ENCODE data around the gene SPHK1.
"Not testable (repeated sequence)": the region's sequence is repeated elsewhere in the genome, so short reads cannot be mapped to it uniquely, and the experiment has no call there.

SPHK1 gene

GRCh38 chr17:76384222-76384986 is at the start of gene SPHK1:
SPHK1 (plus strand) TSS chr17:76384609; CDS start chr17:76385645, 1,036 bp downstream.
- no peak for DNase-seq (ENCODE audit: low spot score)

- DNase-seq (ENCODE audit: low spot score): no peak
Measured at GRCh38 chr17:76335716-76336381, 48.6 kb upstream of the SPHK1 start.

GRCh38 chr17:76336756-76337412 is 47.5 kb upstream of the SPHK1 start:
- no peak for DNase-seq (ENCODE audit: low spot score)

- DNase-seq (ENCODE audit: low spot score): no peak
Measured at GRCh38 chr17:76337413-76337777, 47.0 kb upstream of the SPHK1 start.

GRCh38 chr17:76341301-76341700 is 43.1 kb upstream of the SPHK1 start:
- no peak for DNase-seq (ENCODE audit: low spot score)

GRCh38 chr17:76343106-76343505 is 41.3 kb upstream of the SPHK1 start:
- DNase-seq (ENCODE audit: low spot score): no peak

GRCh38 chr17:76345377-76345974 is 38.9 kb upstream of the SPHK1 start:
- no peak for DNase-seq (ENCODE audit: low spot score)

GRCh38 chr17:76346936-76347335 is 37.5 kb upstream of the SPHK1 start:
- not testable (repeated sequence) for DNase-seq (ENCODE audit: low spot score)

- DNase-seq (ENCODE audit: low spot score): no peak
Measured at GRCh38 chr17:76350463-76350862, 33.9 kb upstream of the SPHK1 start.

GRCh38 chr17:76351526-76352071 is 32.8 kb upstream of the SPHK1 start:
- no peak for DNase-seq (ENCODE audit: low spot score)

- DNase-seq (ENCODE audit: low spot score): peak; percentile 18
Measured at GRCh38 chr17:76353004-76353598, 31.3 kb upstream of the SPHK1 start.

GRCh38 chr17:76353599-76354316 is 30.7 kb upstream of the SPHK1 start, which contains the start of gene PRPSAP1:
PRPSAP1 (minus strand) TSS chr17:76353916; CDS start chr17:76353703, 213 bp downstream.
- DNase-seq (ENCODE audit: low spot score): peak; percentile 92

- DNase-seq (ENCODE audit: low spot score): no peak
Measured at GRCh38 chr17:76354317-76354729, 30.1 kb upstream of the SPHK1 start.

- DNase-seq (ENCODE audit: low spot score): no peak
Measured at GRCh38 chr17:76354747-76355310, 29.6 kb upstream of the SPHK1 start.

- DNase-seq (ENCODE audit: low spot score): no peak
Measured at GRCh38 chr17:76356803-76357456, 27.5 kb upstream of the SPHK1 start.

GRCh38 chr17:76357597-76358158 is 26.7 kb upstream of the SPHK1 start:
- no peak for DNase-seq (ENCODE audit: low spot score)

GRCh38 chr17:76359375-76359774 is 25.0 kb upstream of the SPHK1 start:
- DNase-seq (ENCODE audit: low spot score): no peak

GRCh38 chr17:76359776-76360175 is 24.6 kb upstream of the SPHK1 start:
- DNase-seq (ENCODE audit: low spot score): not testable (repeated sequence)

- no peak for DNase-seq (ENCODE audit: low spot score)
Measured at GRCh38 chr17:76360461-76360860, 23.9 kb upstream of the SPHK1 start.

Measured in globus pallidus (tissue), 1 donor.